Stomach smooth muscle (tissue), 2 donors: ENCODE results near the gene SH3RF1.
"Not testable (repeated sequence)": the region's sequence is repeated elsewhere in the genome, so short reads cannot be mapped to it uniquely, and the experiment has no call there.

ENCODE experiments used
- H3K27ac ChIP-seq: one replicate; pipeline ENCODE4 v1.7.0; 2013; ENCODE audit warnings: mild to moderate bottlenecking, low read length, inconsistent platforms
- H3K27me3 ChIP-seq, 2 donors: one replicate each; pipeline ENCODE4 v1.7.0; 2013; ENCODE audit warnings: low read length in 2 of 2; ENCODE audit not compliant: insufficient read depth in 2 of 2, control insufficient read depth in 1 of 2
- H3K36me3 ChIP-seq, 2 donors: one replicate each; pipeline ENCODE4 v1.7.0; 2013; ENCODE audit warnings: low read length in 2 of 2; ENCODE audit not compliant: control insufficient read depth in 2 of 2, insufficient read depth in 2 of 2
- H3K4me1 ChIP-seq: one replicate; pipeline ENCODE4 v1.7.0; 2013; ENCODE audit warnings: low read length; ENCODE audit not compliant: control insufficient read depth, insufficient read depth
- H3K4me3 ChIP-seq, 2 donors: one replicate each; pipeline ENCODE4 v1.7.0; 2013; ENCODE audit warnings: low read length in 2 of 2
- H3K9ac ChIP-seq, 2 donors: one replicate each; pipeline ENCODE4 v1.7.0; 2013; ENCODE audit warnings: low read length in 2 of 2, mild to moderate bottlenecking in 1 of 2
- H3K9me3 ChIP-seq, 2 donors: one replicate each; pipeline ENCODE4 v1.7.0; 2013; ENCODE audit warnings: low read length in 2 of 2; ENCODE audit not compliant: control insufficient read depth in 2 of 2
- donor health status: healthy.
- donor health status: Pancreatic carcinoma.

The SH3RF1 gene

GRCh38 chr4:169200361-169201030, 70.3 kb downstream of the SH3RF1 start:
- Histone ChIP-seq H3K27me3 (no peaks in the 10 kb centered on the region), H3K4me1 (peaks cover 3% of the 10 kb centered on the region), H3K9me3 (no peaks in the 10 kb centered on the region), H3K4me3 (no peak overlapping the region), H3K36me3 (no peaks in the 10 kb centered on the region), H3K9ac (no peak overlapping the region), H3K27ac (no peak overlapping the region)

DNA sequence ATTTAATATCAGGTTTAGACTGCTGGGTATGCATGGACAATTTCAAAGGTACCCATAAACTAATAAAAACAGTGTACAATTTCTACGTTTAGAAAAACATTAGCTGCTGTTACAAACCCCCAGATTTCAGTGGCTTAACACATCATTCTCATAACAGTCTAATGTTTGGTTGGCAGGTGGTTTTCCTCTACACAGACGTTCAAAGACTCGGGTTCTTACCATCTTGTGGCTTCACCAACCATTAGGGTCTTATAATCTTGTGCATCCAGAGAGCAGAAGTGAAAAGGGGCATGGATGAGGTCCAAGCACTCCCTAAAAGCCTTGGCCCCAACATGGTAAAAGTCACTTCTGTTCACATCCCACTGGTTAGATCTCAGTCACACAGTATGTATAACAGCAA, 71.6 kb downstream of the SH3RF1 start:
- Histone ChIP-seq H3K4me1 (peaks cover 3% of the 10 kb centered on the region), H3K9me3 (no peaks in the 10 kb centered on the region), H3K4me3 (no peak overlapping the region), H3K36me3 (no peaks in the 10 kb centered on the region), H3K9ac (no peak overlapping the region), H3K27me3 (no peaks in the 10 kb centered on the region), H3K27ac (no peak overlapping the region)

DNA sequence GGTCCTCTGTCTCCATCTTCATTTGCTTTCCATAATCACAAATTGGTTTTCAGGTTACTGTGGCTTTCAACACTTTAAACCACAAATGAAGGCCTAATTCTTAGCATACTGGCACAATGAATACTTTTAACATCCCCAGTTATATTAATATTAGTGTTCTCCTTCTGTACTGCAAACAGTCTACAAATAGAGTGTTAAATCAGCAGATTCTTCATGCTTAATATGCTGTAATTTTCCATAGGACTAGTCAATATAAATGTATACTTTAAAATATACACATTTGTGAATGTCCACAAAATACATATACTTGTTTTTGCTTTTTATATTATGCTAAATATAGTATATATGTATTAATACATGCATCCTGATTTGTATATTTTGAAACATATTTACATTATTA, 72.6 kb downstream of the SH3RF1 start:
- Histone ChIP-seq H3K4me1 (peaks cover 3% of the 10 kb centered on the region), H3K27ac (no peak overlapping the region), H3K9me3 (no peaks in the 10 kb centered on the region), H3K27me3 (no peaks in the 10 kb centered on the region), H3K36me3 (no peaks in the 10 kb centered on the region), H3K9ac (no peak overlapping the region), H3K4me3 (no peak overlapping the region)

GRCh38 chr4:169197206-169197605, 73.5 kb downstream of the SH3RF1 start:
- not testable (repeated sequence) for H3K27ac ChIP-seq, H3K9ac ChIP-seq, H3K9me3 ChIP-seq, H3K4me1 ChIP-seq, H3K4me3 ChIP-seq, H3K36me3 ChIP-seq, H3K27me3 ChIP-seq

GRCh38 chr4:169195032-169195431, 75.7 kb downstream of the SH3RF1 start:
- Histone ChIP-seq H3K27me3 (no peaks in the 10 kb centered on the region), H3K4me1 (no peaks in the 10 kb centered on the region), H3K9ac (no peak overlapping the region), H3K36me3 (no peaks in the 10 kb centered on the region), H3K27ac (no peak overlapping the region), H3K4me3 (no peak overlapping the region), H3K9me3 (no peaks in the 10 kb centered on the region)

DNA sequence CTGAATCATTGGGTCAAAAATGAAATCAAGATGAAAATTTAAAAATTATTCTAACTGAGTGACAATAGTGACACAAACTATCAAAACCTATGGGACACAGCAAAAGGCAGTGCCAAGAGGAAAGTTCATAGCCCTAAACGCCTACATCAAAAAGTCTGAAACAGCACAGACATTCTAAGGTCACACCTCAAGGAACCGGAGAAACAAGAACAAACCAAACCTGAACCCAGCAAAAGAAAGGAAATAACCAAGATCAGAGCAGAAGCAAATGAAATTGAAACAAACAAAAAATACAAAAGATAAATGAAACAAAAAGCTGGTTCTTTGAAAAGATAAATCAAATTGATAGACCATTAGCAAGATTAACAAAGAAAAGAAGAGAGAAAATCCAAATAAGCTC, 80.8 kb downstream of the SH3RF1 start:
- H3K36me3 ChIP-seq, H3K9ac ChIP-seq, H3K27me3 ChIP-seq, H3K27ac ChIP-seq, H3K9me3 ChIP-seq, H3K4me1 ChIP-seq, H3K4me3 ChIP-seq: not testable (repeated sequence)

GRCh38 chr4:169189372-169189771, 81.4 kb downstream of the SH3RF1 start:
- no peak overlapping the region for H3K27ac ChIP-seq
- H3K4me1 ChIP-seq: no peaks in the 10 kb centered on the region
- no peaks in the 10 kb centered on the region for H3K27me3 ChIP-seq
- no peaks in the 10 kb centered on the region for H3K36me3 ChIP-seq
- no peaks in the 10 kb centered on the region for H3K9me3 ChIP-seq
- H3K9ac ChIP-seq: no peak overlapping the region
- H3K4me3 ChIP-seq: no peak overlapping the region

- H3K27me3 ChIP-seq: no peaks in the 10 kb centered on the region
- H3K9ac ChIP-seq: no peak overlapping the region
- no peak overlapping the region for H3K27ac ChIP-seq
- no peak overlapping the region for H3K4me3 ChIP-seq
- H3K4me1 ChIP-seq: peaks cover 4% of the 10 kb centered on the region
- no peaks in the 10 kb centered on the region for H3K36me3 ChIP-seq
- no peaks in the 10 kb centered on the region for H3K9me3 ChIP-seq
These were observed 82.6 kb downstream of the SH3RF1 start for GRCh38 chr4:169188204-169188603.

GRCh38 chr4:169185133-169185956, 85.4 kb downstream of the SH3RF1 start:
- Histone ChIP-seq H3K4me3 (no peak overlapping the region), H3K27me3 (no peaks in the 10 kb centered on the region), H3K9ac (no peak overlapping the region), H3K4me1 (peaks cover 4% of the 10 kb centered on the region), H3K36me3 (no peaks in the 10 kb centered on the region), H3K27ac (no peak overlapping the region), H3K9me3 (no peaks in the 10 kb centered on the region)

GRCh38 chr4:169184686-169185085, 86.1 kb downstream of the SH3RF1 start:
- no peak overlapping the region for H3K9ac ChIP-seq
- H3K27ac ChIP-seq: no peak overlapping the region
- no peaks in the 10 kb centered on the region for H3K9me3 ChIP-seq
- no peak overlapping the region for H3K4me3 ChIP-seq
- no peaks in the 10 kb centered on the region for H3K27me3 ChIP-seq
- H3K36me3 ChIP-seq: no peaks in the 10 kb centered on the region
- H3K4me1 ChIP-seq: peaks cover 6% of the 10 kb centered on the region

- no peak overlapping the region for H3K9ac ChIP-seq
- H3K4me3 ChIP-seq: no peak overlapping the region
- H3K4me1 ChIP-seq: peaks cover 6% of the 10 kb centered on the region
- no peak overlapping the region for H3K27ac ChIP-seq
- no peaks in the 10 kb centered on the region for H3K36me3 ChIP-seq
- no peaks in the 10 kb centered on the region for H3K27me3 ChIP-seq
- H3K9me3 ChIP-seq: no peaks in the 10 kb centered on the region
These were observed 86.5 kb downstream of the SH3RF1 start for GRCh38 chr4:169184236-169184635.
